Measurements from ENCODE around the gene CR1L. TPM values are rescaled to one million over a fixed set of nuclear protein-coding genes. Genes with fewer than 3 reads are reported as not detected.
"Not testable (repeated sequence)": the region's sequence is repeated elsewhere in the genome, so short reads cannot be mapped to it uniquely, and the experiment has no call there.

The CR1L gene
- total RNA-seq, 2 donors from 2014 or later: not detected

- ATAC-seq: no peak
- intact Hi-C loops (cut with DNase I): loop anchor here in 1 of 2 donors (10.0 kb wide), 1 partner anchor 150 kb away; no protein-coding TSS in a partner anchor
Measured at GRCh38 chr1:207644166-207644851, 624 bp upstream of the CR1L start.

DNA sequence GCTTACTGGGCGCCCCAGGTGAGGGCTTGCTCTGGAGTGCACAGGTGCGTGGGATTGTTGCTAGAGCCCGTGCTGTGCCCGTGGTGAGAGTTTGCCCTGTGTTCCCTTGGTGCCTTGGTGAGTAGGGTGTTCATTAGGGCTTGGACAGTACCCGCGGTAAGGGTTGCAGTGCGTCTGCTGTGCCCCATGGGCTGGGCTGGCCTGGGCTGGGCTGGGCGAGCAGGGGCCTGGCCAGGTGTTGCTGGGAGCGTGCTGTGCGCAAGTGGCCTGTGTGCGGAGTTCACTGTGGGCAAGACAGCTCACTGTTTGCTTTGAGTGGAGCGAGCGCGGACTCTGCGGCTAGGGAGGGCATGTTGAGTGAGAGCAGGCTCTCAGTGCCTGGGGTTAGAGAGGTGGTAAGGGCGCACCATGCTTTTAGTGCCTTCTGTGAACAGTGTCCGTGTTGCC is 725 bp downstream of the CR1L start:
- ATAC-seq (peak in 1 of 2 donors; percentile 18), DNase-seq (no peak)
- intact Hi-C loops (cut with DNase I): loop anchor here in 1 of 2 donors (10.0 kb wide), 1 partner anchor 149 kb away; no protein-coding TSS in a partner anchor

More at GRCh38 chr1:207644166-207644851, 624 bp upstream of the CR1L start:
- DNase-seq: no peak

GRCh38 chr1:207646171-207646570 is 1.2 kb downstream of the CR1L start:
- no peak for ATAC-seq
- intact Hi-C loops (cut with DNase I): loop anchor here in 1 of 2 donors (10.0 kb wide), 1 partner anchor 149 kb away; no protein-coding TSS in a partner anchor
- no peak for DNase-seq

DNA sequence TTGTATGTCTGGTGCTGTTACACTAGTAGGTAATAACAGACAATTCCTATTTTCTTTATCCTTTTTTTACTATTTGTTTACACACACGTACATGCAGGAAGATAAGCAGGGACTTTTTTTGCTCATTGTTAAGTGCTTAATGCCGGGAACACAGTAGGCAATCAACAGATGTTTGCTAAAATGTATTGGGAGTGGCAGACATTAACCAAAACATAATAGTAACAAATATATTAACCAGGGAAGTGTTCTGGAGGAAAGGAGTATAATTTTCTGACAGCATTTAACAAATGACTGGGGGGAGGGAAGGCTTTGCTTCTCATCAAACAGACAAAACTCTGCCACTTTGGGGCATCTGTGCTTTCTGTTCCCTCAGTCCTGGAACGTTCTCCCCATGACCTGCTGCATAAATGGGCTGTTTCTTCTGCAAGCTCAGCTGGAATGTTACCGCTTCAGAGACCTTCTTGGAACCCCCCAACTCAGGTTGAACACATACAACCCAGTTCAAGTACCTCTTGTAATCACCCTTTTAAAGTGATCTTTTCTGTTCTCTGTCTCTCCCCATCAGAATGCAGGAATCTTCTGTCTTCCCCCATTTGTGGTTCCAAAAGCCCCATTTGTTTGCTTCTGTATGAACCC is 2.1 kb downstream of the CR1L start:
- no peak for ATAC-seq
- no peak for DNase-seq
- intact Hi-C loops (cut with DNase I): loop anchor here in 1 of 2 donors (10.0 kb wide), 1 partner anchor 148 kb away; no protein-coding TSS in a partner anchor

DNA sequence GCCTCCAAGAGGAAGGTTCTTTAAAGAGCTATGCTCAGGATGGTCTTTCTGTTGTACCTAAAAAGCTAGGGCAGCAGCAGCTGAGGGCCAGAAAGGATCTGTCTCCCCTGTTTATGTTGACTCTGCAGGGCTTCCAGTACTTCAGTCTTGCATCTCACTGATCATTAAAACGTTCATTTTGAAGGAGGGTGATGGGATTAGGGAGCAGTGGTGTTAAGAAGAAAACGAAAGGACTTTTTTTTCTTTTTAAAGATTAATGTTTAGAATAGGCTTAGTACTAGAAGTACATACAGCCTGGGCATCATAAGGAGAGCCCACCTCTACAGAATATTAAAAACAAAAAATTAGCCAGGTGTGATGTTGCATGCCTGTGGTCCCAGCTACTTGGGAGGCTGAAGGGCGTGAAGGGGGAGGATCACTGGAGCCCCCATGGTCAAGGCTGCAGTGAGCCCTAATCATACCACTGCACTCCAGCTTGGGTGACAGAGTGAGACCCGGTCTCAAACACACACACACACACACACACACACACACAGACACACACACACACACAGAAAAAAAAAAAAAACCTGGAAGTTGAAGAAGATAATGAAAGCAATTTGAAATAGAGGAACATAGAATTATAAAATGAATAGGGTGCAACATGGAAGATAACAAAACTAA is 2.9 kb downstream of the CR1L start:
- intact Hi-C loops (cut with DNase I): loop anchor here in 1 of 2 donors (10.0 kb wide), 1 partner anchor 147 kb away; no protein-coding TSS in a partner anchor
- ATAC-seq (no peak), DNase-seq (no peak)

DNA sequence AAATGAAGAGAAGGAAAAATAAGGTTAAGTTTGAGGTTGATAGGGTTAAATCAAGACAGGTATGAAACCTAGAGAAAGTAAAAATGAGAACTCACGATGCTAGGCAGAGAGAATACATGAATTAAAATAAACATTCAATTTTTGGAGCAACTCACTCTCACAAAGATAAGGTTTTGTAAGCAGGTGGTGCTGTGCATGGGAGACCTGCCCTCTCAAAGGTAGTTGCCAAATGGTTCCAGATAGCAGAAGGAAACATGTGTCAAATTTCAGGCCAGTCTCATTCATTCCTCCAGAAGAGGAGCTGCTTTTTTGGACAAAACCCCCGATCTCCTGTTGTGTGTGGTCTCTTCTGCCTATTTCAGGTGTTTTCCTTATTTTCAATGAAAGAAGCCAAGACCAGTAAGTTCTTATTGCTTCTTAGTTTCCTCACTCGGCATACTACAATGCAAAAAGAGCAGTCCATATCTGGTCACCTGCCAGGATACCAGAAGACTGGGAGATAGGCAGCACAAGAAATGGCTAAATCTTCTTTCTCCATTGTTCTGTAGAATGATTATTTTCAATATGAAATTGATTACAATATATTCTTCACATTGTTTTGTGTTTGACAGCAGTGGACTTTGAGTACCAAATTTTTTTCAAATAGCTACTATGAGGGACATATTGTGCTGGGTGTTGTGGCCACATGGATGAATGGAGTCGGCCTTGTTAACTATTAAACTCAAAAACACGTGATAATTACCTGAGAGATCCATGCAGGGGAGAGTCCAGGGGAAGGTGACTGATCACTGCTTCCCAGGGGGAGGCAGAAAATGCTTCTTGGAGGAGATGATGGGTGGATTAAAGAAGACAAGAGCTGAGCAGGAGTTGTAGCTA is 3.6 kb downstream of the CR1L start:
- DNase-seq (no peak), ATAC-seq (no peak)
- intact Hi-C loops (cut with DNase I): loop anchor here in 1 of 2 donors (10.0 kb wide), 1 partner anchor 146 kb away; no protein-coding TSS in a partner anchor

GRCh38 chr1:207649210-207649753 is 4.3 kb downstream of the CR1L start:
- no peak for DNase-seq
- intact Hi-C loops (cut with DNase I): loop anchor here in 1 of 2 donors (10.0 kb wide), 1 partner anchor 146 kb away; no protein-coding TSS in a partner anchor
- no peak for ATAC-seq

DNA sequence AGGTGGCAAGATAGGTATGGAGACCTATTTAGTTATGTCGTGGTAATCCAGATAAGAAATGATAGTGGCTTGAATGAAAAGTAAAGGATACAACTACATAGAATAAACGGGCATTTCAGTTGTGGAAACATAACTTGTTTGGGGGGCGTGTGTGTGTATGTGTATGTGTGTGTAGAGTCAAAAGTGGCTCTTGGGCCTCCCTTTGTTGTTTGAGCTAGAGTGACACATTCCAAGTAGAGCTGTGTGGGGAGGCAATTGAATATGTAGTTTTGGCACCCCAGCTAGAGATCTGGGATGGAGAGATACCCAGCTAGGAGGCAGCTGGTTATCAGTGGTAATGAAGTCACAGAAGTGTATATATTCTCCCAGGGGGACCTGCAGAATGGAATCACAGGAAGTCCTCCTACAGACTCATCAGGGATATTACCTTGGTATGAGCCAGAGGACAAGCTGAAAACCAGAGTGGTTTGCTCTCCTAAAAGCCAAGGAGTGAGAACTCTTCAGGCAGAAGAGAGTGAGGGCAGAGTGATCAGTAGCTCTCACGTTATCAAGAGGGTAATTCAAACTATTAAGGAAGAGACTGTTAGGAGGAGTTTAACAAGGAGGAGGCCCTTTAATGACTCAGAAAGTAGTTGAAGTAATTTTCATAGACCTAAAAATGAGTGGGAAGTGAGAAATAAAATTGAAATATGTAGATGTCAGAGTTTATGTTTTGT is 5.1 kb downstream of the CR1L start:
- no peak for ATAC-seq

GRCh38 chr1:207651583-207651982 is 6.7 kb downstream of the CR1L start:
- ATAC-seq (no peak), DNase-seq (no peak)
- intact Hi-C loops (cut with DNase I): no loop called here

More for the DNA sequence above, 5.1 kb downstream of the CR1L start:
- intact Hi-C loops (cut with DNase I): loop anchor here in 1 of 2 donors (10.0 kb wide), 1 partner anchor 145 kb away; no protein-coding TSS in a partner anchor
- DNase-seq: no peak

DNA sequence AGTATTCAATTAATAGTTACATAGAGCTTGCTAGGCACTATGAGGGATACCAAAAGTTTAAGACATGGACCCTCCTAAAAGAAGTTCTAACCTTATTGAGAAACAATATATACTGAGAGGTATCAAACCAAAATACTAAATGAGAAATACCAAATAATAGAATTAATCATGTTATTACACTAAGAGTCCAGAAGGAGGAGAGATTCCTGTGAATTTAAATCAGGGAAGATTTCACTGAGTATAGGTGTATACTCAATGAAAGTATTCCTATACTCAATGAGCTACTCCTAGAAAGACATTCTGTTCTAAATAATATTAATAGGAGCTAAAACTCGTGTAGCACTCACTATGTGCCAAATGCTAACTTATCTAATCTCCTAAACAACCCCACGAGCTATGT is 9.4 kb downstream of the CR1L start:
- DNase-seq (no peak), ATAC-seq (no peak)
- intact Hi-C loops (cut with DNase I): no loop called here

DNA sequence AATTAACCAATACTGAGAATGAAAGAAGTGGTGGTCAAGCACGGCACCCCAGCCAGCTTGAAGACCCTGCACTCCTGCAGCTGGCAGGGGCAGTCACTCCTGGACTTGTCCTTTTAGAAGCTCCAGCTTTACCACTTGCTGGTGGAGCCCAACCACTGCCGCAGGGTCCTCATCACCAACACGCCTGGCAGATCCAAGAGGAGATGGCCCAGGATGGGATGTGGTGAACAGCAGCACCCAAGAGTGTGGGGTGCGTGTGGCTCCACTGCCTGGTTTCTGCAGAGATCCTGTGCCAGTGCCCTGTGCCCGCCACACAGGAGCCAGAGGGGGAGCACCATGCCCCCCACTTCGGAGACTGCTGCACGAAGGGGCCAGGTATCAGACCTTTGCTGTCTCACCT is 13.5 kb downstream of the CR1L start:
- DNase-seq: no peak
- intact Hi-C loops (cut with DNase I): no loop called here
- no peak for ATAC-seq

DNA sequence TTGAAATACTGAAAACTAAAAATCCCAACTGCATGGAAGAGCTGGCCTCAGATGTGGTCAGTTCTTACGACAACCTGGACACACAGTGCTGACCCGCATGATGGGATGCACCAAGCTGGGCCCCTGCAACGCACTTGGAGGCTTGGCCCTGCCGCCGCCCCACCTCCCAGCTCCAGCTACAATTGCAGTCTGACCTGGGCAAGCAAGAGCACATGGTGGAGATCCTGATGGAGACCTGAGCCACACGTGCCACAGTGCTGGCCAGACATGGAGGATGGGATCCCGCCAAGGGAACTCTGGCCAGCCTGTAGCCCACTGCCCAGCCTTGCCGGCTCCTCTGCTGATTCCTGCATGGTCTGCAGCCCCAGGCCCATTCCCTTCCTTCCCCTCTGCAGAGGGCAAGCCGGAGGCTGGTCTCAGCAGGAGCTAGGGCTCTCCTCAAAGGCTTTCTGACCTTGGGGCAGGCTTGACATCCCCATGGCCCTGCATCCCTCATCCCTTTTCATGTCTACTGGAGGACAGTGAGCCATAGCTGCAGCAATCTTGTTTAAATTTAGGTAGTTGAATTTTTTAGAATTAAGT is 14.1 kb downstream of the CR1L start:
- DNase-seq: no peak
- intact Hi-C loops (cut with DNase I): no loop called here
- no peak for ATAC-seq

- ATAC-seq: no peak
- intact Hi-C loops (cut with DNase I): no loop called here
- no peak for DNase-seq
Measured at GRCh38 chr1:207659545-207660153, 14.7 kb downstream of the CR1L start.

GRCh38 chr1:207661420-207661819 is 16.5 kb downstream of the CR1L start:
- intact Hi-C loops (cut with DNase I); DNase-seq; ATAC-seq: not testable (repeated sequence)

DNA sequence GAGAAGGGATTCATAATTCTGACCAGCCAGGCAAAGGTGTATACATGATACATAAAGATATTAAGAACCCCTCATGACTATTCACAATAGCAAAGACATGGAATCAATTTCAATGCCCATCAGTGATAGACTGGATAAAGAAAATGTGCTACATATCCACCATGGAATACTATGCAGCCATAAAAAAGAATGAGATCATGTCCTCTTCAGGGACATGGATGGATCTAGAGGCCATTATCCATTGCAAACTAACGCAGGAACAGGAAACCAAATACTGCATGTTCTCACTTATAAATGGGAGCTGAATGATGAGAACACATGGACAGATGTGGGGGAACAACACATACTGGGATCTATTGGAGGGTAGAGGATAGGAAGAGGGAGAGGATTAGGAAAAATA is 21.4 kb downstream of the CR1L start:
- intact Hi-C loops (cut with DNase I): no loop called here
- ATAC-seq: no peak
- DNase-seq: no peak

DNA sequence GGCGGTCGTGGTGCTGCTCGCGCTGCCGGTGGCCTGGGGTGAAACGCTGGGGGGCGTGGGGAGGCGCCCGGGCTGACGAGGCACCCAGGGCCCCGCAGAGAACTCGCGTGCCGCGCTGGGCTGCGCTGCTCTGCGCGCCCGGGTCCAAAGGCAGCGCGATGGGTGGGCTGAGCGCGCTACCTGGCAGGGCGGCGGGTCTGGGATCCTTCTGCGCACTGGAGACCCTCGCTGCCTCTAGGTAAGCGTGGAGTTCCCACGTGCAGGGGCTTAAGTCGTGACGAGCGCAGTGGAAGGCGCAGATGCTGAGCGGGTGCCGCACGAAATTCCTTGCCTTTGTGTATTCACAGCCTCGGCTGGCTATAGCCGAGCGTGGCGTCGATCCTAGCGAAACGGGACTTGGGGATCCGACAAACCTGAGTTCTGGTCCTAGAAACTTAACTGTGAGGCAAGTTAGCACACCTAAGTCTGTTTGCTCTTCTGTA is 24.6 kb downstream of the CR1L start:
- ATAC-seq (no peak), DNase-seq (no peak)
- intact Hi-C loops (cut with DNase I): no loop called here

DNA sequence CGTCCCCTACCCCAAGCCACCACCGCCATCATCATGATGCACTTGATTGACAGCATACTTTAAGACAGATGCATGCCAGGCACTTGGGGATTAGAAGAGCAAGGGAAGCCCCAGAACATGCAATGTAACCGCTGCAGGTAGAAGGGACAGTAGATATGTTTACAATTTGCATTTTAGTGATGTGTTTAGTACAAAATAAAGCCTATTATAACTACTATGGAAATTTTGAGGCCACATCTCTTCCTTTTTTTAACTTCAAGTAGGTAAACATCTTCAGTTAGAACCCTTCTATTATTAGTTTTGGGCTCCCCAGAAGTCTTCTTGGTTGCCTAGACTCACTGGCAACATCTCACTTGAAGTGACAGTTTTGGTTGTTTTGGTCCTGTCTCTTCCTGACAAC is 25.3 kb downstream of the CR1L start:
- DNase-seq (no peak), ATAC-seq (no peak)
- intact Hi-C loops (cut with DNase I): no loop called here

All from left cardiac atrium (tissue), 4 donors.